Gastroesophageal sphincter (tissue), 4 donors: ENCODE measurements around the gene UBR4. TPM values are rescaled to one million over a fixed set of nuclear protein-coding genes. Genes with fewer than 3 reads are reported as not detected.

Source experiments
- ATAC-seq: fragments of 150-250 bp; one replicate; pipeline ENCODE4 v1.9.1; 2016; ENCODE audit warnings: mild to moderate bottlenecking, moderate library complexity
- H3K27ac ChIP-seq, 4 donors: fragments of 200-600 bp; sonication (generic) in 3 of 4; 1 replicate in 3 of 4; 2 replicates in 1 of 4; pipeline ENCODE4 v1.5.1; 2016 to 2019
- H3K27me3 ChIP-seq: fragments of 200-600 bp; sonication (generic); one replicate; pipeline ENCODE4 v1.5.1; 2019
- H3K36me3 ChIP-seq, 2 donors: fragments of 200-600 bp; sonication (generic); one replicate each; pipeline ENCODE4 v1.5.1; 2019; ENCODE audit warnings: control low read depth in 1 of 2
- H3K4me1 ChIP-seq, 3 donors: fragments of 200-600 bp; sonication (generic); 1 replicate in 2 of 3; 2 replicates in 1 of 3; pipeline ENCODE4 v1.5.1; 2016 to 2019; ENCODE audit warnings: control low read depth in 2 of 3
- H3K4me3 ChIP-seq, 2 donors: fragments of 200-600 bp; sonication (generic); one replicate each; pipeline ENCODE4 v1.5.1; 2019; ENCODE audit warnings: mild to moderate bottlenecking in 1 of 2, moderate library complexity in 1 of 2
- H3K9me3 ChIP-seq, 3 donors: fragments of 200-600 bp; sonication (generic); one replicate each; pipeline ENCODE4 v1.5.1; 2017 to 2019; ENCODE audit warnings: control low read depth in 2 of 3
- EP300 ChIP-seq: sonication (generic); formaldehyde crosslinking; IDR thresholded peaks from one replicate; pipeline ENCODE4 v1.6.1; 2017; ENCODE audit warnings: antibody characterized with exemption, mild to moderate bottlenecking
- POLR2A ChIP-seq, 2 donors: fragments of 450-650 bp; IDR thresholded peaks; one replicate each; pipeline ENCODE4 v1.6.1; 2017; ENCODE audit warnings: antibody characterized with exemption in 2 of 2, mild to moderate bottlenecking in 2 of 2, moderate library complexity in 1 of 2
- POLR2AphosphoS5 ChIP-seq: sonication (generic); formaldehyde crosslinking; IDR thresholded peaks from one replicate; pipeline ENCODE4 v1.6.1; 2017; ENCODE audit warnings: antibody characterized with exemption
- WGBS, 2 donors: methylation state at CpG; one replicate each; pipeline ENCODE4 v1.1.5; 2018; ENCODE audit warnings: low coverage in 1 of 2; 5-methylcytosine and 5-hydroxymethylcytosine counted together
- total RNA-seq, 4 donors: library from RNA; depleted of rRNA; stranded (reverse); fragments of >200 nt; gene quantifications; one replicate each; pipeline ENCODE4 v1.1.0, GENCODE V29; 2016
- TF ChIP-seq, protein P1 (sequence below), 4 experiments: fragments of 200-600 bp in 2 of 4; fragments of 450-650 bp in 2 of 4; sonication (generic) in 1 of 4; IDR thresholded peaks; one replicate each; pipeline ENCODE4 v1.5.1; 2017 to 2019; ENCODE audit warnings: antibody characterized with exemption in 4 of 4, mild to moderate bottlenecking in 2 of 4, moderate library complexity in 2 of 4

UBR4 gene
- total RNA-seq, 4 donors from 2014 or later = 79.3 to 200 (median 191) TPM

- Histone ChIP-seq H3K27ac (no peak overlapping the region), H3K4me3 (no peak overlapping the region), H3K4me1 (no peaks in the 10 kb centered on the region), H3K27me3 (no peaks in the 10 kb centered on the region), H3K36me3 (peaks cover 30 to 100% of the 10 kb centered on the region in 2 donors), H3K9me3 (no peaks in the 10 kb centered on the region)
- ATAC-seq = no peak
- WGBS, 2 donors = 61 to 100% methylated on average over 2 to 4 of the region's 6 CpGs
- TF ChIP-seq POLR2A (IDR thresholded peaks at IDR 0.05) = no peak
- no peak for TF ChIP-seq POLR2AphosphoS5
- no peak for TF ChIP-seq EP300
- TF ChIP-seq, protein P1, sequence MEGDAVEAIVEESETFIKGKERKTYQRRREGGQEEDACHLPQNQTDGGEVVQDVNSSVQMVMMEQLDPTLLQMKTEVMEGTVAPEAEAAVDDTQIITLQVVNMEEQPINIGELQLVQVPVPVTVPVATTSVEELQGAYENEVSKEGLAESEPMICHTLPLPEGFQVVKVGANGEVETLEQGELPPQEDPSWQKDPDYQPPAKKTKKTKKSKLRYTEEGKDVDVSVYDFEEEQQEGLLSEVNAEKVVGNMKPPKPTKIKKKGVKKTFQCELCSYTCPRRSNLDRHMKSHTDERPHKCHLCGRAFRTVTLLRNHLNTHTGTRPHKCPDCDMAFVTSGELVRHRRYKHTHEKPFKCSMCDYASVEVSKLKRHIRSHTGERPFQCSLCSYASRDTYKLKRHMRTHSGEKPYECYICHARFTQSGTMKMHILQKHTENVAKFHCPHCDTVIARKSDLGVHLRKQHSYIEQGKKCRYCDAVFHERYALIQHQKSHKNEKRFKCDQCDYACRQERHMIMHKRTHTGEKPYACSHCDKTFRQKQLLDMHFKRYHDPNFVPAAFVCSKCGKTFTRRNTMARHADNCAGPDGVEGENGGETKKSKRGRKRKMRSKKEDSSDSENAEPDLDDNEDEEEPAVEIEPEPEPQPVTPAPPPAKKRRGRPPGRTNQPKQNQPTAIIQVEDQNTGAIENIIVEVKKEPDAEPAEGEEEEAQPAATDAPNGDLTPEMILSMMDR (IDR thresholded peaks at IDR 0.05) = no peak
These were observed 94.8 kb downstream of the UBR4 start for GRCh38 chr1:19115082-19115808.

GRCh38 chr1:19113697-19114092 is 96.4 kb downstream of the UBR4 start:
- no peak for ATAC-seq
- WGBS, 2 donors = 40% methylated on average over 3 of the region's 4 CpGs; no CpG with 5 or more reads in 1 of the 2 donors
- no peaks in the 10 kb centered on the region for H3K9me3 ChIP-seq
- TF ChIP-seq, protein P1 (IDR thresholded peaks at IDR 0.05) = peak in 1 of 4 experiments; percentile 24
- no peak for TF ChIP-seq POLR2A (IDR thresholded peaks at IDR 0.05)
- peaks cover 27 to 100% of the 10 kb centered on the region in 2 donors for H3K36me3 ChIP-seq
- no peaks in the 10 kb centered on the region for H3K4me1 ChIP-seq
- H3K4me3 ChIP-seq = no peak overlapping the region
- H3K27ac ChIP-seq = no peak overlapping the region
- no peaks in the 10 kb centered on the region for H3K27me3 ChIP-seq

DNA sequence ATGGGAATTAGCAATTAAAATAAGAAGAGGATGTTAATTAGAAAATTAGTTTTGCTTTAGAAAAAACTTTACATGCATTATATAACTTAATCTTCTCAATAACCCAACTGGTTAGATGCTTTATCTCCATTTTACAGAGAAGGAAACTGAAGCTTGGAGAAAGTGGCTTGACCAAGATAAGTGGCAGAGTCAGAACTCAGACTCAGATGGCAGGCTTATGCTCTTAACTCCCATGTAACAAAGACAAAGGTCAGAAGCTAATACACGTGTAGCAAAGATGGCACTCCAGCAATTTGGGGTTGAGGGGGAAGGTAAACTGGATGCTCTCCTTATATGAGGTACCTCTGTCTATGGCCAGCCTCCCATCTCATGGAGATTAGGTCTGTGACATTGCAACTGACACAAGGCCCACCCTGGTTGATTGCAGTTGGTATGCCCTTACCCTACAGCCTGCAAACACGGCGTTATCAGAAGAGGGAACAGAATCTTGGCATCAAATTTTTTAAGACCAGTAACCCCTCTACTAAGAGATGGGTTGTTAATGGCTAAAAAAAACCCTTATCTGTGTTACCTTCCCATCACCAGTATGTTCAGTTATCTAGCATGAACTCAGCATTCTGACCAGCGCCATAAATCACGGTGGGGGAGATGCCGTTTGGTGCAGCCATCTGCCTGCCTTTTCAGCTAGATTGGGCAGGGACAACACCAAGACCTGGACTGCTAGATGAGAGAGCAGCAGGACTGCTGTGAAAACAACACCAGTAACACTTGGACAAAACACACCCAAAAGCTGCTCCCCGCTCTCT is 97.0 kb downstream of the UBR4 start:
- no peak for TF ChIP-seq POLR2AphosphoS5
- TF ChIP-seq, protein P1 (IDR thresholded peaks at IDR 0.05) = no peak
- TF ChIP-seq POLR2A (IDR thresholded peaks at IDR 0.05) = no peak
- TF ChIP-seq EP300 = no peak
- no peaks in the 10 kb centered on the region for H3K27me3 ChIP-seq
- no peak overlapping the region for H3K4me3 ChIP-seq
- H3K36me3 ChIP-seq = peaks cover 23 to 100% of the 10 kb centered on the region in 2 donors
- H3K27ac ChIP-seq = no peak overlapping the region
- 56 to 73% methylated on average over 4 to 6 of the region's 7 CpGs for WGBS, 2 donors
- no peak for ATAC-seq
- H3K4me1 ChIP-seq = no peaks in the 10 kb centered on the region
- H3K9me3 ChIP-seq = no peaks in the 10 kb centered on the region

DNA sequence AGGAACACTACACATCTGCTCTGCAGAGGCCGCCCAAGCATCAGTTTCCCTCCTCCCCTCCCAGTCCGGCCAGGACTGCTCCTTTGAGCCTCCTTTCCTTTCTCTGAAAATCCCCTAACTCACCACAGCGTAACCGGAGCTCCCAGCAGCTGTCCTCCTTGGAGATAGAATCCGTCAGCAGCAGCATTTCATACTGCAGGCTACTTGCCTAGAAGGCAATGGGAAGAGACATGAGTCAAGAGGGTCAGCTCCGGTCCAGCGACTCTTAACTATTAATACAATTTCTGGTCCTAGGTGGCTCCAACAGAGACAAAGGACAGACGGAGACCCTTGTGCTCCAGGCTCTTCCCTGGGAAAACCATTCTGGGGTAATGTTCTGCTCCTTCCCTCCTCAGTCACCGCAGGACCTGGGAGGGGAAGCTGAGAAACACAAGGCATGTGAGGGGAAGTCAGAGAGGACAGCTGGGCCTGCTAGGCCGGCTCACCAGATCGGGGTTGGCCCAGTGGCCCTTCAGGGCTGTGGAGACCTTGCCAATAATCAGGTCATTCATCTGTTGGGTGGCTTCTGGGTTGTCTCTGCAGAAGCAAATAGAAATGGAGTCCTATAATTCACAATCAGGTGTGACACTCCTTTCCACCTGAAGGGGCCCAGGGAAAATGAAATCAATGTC is 99.7 kb downstream of the UBR4 start:
- whole genome bisulfite sequencing, 2 donors = 81 to 82% methylated on average over 4 to 5 of the region's 11 CpGs
- TF ChIP-seq POLR2A (IDR thresholded peaks at IDR 0.05) (no peak), POLR2AphosphoS5 (no peak), EP300 (no peak)
- TF ChIP-seq, protein P1 (IDR thresholded peaks at IDR 0.05) = no peak
- no peak overlapping the region for H3K4me3 ChIP-seq
- no peaks in the 10 kb centered on the region for H3K27me3 ChIP-seq
- H3K36me3 ChIP-seq = peaks cover 14 to 100% of the 10 kb centered on the region in 2 donors
- H3K4me1 ChIP-seq = no peaks in the 10 kb centered on the region
- H3K27ac ChIP-seq = no peak overlapping the region
- no peaks in the 10 kb centered on the region for H3K9me3 ChIP-seq
- ATAC-seq = no peak
